ENCODE measurements around the gene DENND2C.

GRCh38 chr1:114620419-114620818 is 49.4 kb downstream of the DENND2C start:
- TF ChIP-seq CTCF (conservative IDR thresholded peaks at IDR 0.05): peak; percentile 19
- TF ChIP-seq ZFX (IDR thresholded peaks at IDR 0.05): no peak

All from C4-2B (cell line).